Neural progenitor cell (in vitro differentiated cells): ENCODE measurements around the gene TMUB2.

Experiments used
- EZH2 ChIP-seq: fragments of 200-600 bp; sonication (generic); IDR thresholded peaks from 2 replicates; pipeline ENCODE4 v1.6.1; 2017; ENCODE audit warnings: antibody characterized with exemption, mild to moderate bottlenecking, moderate library complexity
- EZH2phosphoT487 ChIP-seq: fragments of 200-600 bp; sonication (generic); IDR thresholded peaks from 2 replicates; pipeline ENCODE4 v1.6.1; 2017; ENCODE audit warnings: antibody characterized with exemption
- TF ChIP-seq, protein P1 (sequence below): fragments of 200-600 bp; sonication (generic); IDR thresholded peaks from 2 replicates; pipeline ENCODE4 v1.5.1; 2017; ENCODE audit warnings: antibody characterized with exemption, mild to moderate bottlenecking

DNA sequence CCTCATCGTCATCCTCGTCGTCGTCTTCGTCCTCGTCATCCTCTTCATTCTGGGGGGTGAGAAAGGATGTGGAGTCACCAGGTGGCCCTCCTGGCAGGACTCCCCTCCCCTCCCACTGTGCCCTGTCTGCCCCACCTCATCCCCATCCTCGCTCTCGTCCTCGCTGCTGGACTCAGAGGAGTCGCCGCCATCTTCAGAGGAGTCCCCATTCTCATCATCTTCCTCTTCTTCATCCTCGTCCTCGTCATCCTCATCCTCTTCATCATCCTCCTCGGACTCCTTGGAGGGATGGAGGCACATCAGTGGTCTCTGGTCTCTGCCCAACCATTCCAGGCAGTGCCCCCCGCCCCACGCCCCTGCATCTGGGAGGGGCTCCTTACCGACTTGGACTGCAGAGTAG, 20.5 kb downstream of the TMUB2 start:
- TF ChIP-seq, protein P1, sequence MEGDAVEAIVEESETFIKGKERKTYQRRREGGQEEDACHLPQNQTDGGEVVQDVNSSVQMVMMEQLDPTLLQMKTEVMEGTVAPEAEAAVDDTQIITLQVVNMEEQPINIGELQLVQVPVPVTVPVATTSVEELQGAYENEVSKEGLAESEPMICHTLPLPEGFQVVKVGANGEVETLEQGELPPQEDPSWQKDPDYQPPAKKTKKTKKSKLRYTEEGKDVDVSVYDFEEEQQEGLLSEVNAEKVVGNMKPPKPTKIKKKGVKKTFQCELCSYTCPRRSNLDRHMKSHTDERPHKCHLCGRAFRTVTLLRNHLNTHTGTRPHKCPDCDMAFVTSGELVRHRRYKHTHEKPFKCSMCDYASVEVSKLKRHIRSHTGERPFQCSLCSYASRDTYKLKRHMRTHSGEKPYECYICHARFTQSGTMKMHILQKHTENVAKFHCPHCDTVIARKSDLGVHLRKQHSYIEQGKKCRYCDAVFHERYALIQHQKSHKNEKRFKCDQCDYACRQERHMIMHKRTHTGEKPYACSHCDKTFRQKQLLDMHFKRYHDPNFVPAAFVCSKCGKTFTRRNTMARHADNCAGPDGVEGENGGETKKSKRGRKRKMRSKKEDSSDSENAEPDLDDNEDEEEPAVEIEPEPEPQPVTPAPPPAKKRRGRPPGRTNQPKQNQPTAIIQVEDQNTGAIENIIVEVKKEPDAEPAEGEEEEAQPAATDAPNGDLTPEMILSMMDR: no peak
- TF ChIP-seq EZH2 (no peak), EZH2phosphoT487 (no peak)
